Measurements from ENCODE around the gene KCNMA1.

Gene KCNMA1

DNA sequence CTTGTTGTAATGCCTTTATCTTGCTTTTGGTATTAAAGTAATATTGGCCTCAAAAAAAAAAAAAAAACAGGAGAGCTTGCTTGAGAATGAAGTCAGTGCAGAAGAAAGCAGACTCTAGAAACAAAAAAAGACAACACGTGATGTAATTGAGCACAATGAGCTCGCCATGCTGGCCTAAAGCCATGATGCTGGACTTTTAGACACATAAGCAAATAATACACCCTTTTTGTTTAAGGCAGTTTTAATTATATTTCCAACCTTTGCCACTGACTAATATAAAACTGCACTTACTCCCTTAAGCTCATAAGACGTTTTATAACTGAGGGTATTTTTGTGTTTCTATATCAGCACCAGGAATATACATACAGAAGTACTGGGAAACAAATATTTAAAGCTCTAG, 798.3 kb downstream of the KCNMA1 start:
- DNase-seq, result no peak

GRCh38 chr10:76830218-76830617, 807.4 kb downstream of the KCNMA1 start:
- no peak for DNase-seq

GRCh38 chr10:76829724-76830123, 807.9 kb downstream of the KCNMA1 start:
- no peak for DNase-seq

Measured in NCI-H1105 (cell line).